ENCODE data around the gene NUCB2. TPM values are rescaled to one million over a fixed set of nuclear protein-coding genes. Genes with fewer than 3 reads are reported as not detected.

The NUCB2 gene
- total RNA-seq, 1 donor from 2014 or later: 38.5 TPM

- no peak for DNase-seq (ENCODE audit: low read depth)
Observed at GRCh38 chr11:17333799-17334586, 57.5 kb downstream of the NUCB2 start.

- no peak for DNase-seq (ENCODE audit: low read depth)
Observed at GRCh38 chr11:17343257-17343656, 66.7 kb downstream of the NUCB2 start.

GRCh38 chr11:17343907-17344306, 67.4 kb downstream of the NUCB2 start:
- peak; percentile 52 for DNase-seq (ENCODE audit: low read depth)

- DNase-seq (ENCODE audit: low read depth): no peak
Observed at GRCh38 chr11:17347676-17348075, 71.1 kb downstream of the NUCB2 start.

GRCh38 chr11:17350455-17351171, 74.1 kb downstream of the NUCB2 start:
- no peak for DNase-seq (ENCODE audit: low read depth)

- DNase-seq (ENCODE audit: low read depth): no peak
Observed at GRCh38 chr11:17351172-17351509, 74.6 kb downstream of the NUCB2 start.

- DNase-seq (ENCODE audit: low read depth): peak; percentile 37
Observed at GRCh38 chr11:17351510-17352176, 75.1 kb downstream of the NUCB2 start, which contains the start of gene NCR3LG1. NCR3LG1 (plus strand) TSS chr11:17351800; CDS start chr11:17351970, 170 bp downstream.

- DNase-seq (ENCODE audit: low read depth): no peak
Observed at GRCh38 chr11:17352950-17353820, 76.6 kb downstream of the NUCB2 start.

GRCh38 chr11:17353821-17354600, 77.5 kb downstream of the NUCB2 start:
- DNase-seq (ENCODE audit: low read depth): no peak

GRCh38 chr11:17354601-17354991, 78.1 kb downstream of the NUCB2 start:
- peak; percentile 61 for DNase-seq (ENCODE audit: low read depth)

- DNase-seq (ENCODE audit: low read depth): no peak
Observed at GRCh38 chr11:17366495-17366894, 90.0 kb downstream of the NUCB2 start.

GRCh38 chr11:17368551-17368950, 92.0 kb downstream of the NUCB2 start:
- no peak for DNase-seq (ENCODE audit: low read depth)

GRCh38 chr11:17369094-17369493, 92.6 kb downstream of the NUCB2 start:
- DNase-seq (ENCODE audit: low read depth): no peak

GRCh38 chr11:17369684-17370243, 93.2 kb downstream of the NUCB2 start:
- DNase-seq (ENCODE audit: low read depth): no peak

GRCh38 chr11:17371614-17372013, 95.1 kb downstream of the NUCB2 start:
- no peak for DNase-seq (ENCODE audit: low read depth)

GRCh38 chr11:17375547-17375946, 99.0 kb downstream of the NUCB2 start:
- DNase-seq (ENCODE audit: low read depth): no peak

- no peak for DNase-seq (ENCODE audit: low read depth)
Observed at GRCh38 chr11:17376493-17376892, 100.0 kb downstream of the NUCB2 start.

GRCh38 chr11:17378655-17379054, 102.1 kb downstream of the NUCB2 start:
- no peak for DNase-seq (ENCODE audit: low read depth)

GRCh38 chr11:17379383-17380180, 103.0 kb downstream of the NUCB2 start:
- no peak for DNase-seq (ENCODE audit: low read depth)

- DNase-seq (ENCODE audit: low read depth): no peak
Observed at GRCh38 chr11:17381156-17381555, 104.6 kb downstream of the NUCB2 start.
